Suppressor macrophage (primary cell): ENCODE results near the gene OR6F1.
"Not testable (repeated sequence)": the region's sequence is repeated elsewhere in the genome, so short reads cannot be mapped to it uniquely, and the experiment has no call there.

Experiments used
- DNase-seq, 4 experiments: peaks; one replicate each; pipeline ENCODE4 v3.0.0-alpha.2; 2020 to 2022
- total RNA-seq, 17 experiments: gene quantifications; one replicate each; lab custom pipeline; 2026; ENCODE audit warnings: mixed read lengths in 6 of 17, inconsistent platforms in 3 of 17; lab: John Stamatoyannopoulos, UW

Gene OR6F1
- total RNA-seq, result 0 to 0.33 (median 0) reads per million in 17 experiments

DNA sequence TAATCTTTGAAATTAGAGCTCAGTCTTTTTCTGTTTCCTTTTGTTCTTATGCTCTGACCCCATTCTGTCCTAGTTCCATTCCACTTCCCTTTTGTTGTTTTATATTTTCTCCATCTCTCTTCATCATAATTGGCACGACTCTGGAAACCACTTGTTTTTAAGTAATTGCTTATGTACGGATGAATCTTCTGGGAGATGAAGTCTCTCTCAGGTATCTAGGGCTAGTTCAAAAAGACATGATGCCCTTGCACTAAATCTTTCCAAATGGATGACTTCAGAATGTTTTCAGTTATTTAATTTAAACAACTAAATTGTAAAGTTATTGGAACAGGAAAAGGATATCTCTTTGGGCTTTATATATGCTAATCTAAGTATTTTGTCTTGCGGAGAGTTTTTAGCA lies at the start of gene OR6F1:
OR6F1 (minus strand) TSS at position 101 of the 400 bp plus-strand sequence. CDS start 3,891 bp downstream, outside the sequence.
- no peak for DNase-seq

DNA sequence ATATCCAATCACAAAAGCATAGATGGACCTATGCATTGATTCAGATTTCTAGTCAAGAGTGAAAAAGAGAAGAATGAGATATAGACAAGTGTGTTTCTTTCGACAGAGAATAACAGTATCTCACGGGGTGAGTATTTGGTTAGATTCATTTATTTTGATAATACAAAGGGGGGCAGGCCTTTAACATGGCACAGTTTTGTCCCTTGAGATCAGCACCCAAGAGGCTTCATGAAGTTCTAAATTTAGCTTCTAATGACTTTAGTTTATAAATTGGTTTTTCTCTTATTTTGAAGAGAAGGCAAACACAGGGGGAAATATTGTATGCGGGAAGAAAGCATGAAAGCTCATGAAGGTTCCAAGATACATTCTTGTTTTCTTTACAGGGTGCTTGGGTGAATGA lies 44.0 kb upstream of the OR6F1 start, which contains the start of gene OR1C1:
OR1C1 (minus strand) TSS at position 101 of the 400 bp plus-strand sequence. CDS start 2,150 bp downstream, outside the sequence.
- DNase-seq, result no peak

DNA sequence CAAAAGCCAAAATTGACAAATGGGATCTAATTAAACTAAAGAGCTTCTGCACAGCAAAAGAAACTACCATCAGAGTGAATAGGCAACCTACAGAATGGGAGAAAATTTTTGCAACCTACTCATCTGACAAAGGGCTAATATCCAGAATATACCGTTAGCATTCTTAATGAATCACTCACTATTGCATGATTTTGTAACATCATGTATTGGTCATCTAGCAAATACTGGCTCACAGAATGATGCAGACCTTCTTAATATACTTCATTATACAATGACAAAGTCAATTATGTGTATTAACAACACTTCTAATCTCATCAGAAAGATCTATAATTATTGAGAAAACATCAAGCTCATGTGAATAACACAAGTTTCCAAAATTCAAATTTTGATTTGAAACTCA lies 37.9 kb upstream of the OR6F1 start:
- DNase-seq, result not testable (repeated sequence)

DNA sequence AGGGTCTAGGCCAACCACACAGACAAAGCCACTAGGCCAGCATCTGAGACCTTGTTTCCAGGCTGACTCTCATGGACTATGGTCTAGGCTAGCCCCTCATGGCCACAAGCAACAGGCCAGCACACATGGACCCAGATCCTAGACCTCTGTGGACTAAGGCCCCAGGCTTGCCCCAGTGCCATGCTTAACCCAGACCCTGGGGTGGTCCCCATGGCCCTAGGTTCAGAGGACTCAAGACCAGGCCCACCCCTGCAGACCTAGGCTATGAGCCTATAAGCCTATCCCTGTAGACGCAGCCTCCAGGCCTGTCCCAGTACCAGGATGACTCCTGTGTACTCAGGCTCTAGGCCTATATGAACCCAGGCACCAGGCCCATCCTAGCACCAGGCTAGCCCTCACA lies 33.4 kb upstream of the OR6F1 start:
- DNase-seq, result no peak

DNA sequence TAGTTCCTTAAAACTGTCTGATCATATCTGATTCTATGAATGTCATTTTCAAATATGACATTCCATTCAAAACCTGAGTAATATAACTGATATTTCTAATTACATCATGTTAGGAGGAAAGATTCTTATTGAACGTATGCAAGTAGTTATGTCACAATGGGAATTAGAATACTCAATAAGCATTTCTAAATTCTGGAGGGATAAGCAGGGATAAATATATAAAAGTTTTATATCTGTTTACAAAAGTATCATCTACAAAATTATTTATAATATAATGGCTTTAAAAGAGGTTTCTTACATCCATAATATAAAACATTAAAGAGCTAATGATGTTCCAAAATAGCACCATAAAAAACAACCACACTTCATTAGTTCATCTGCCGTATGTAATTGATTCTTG lies 31.6 kb upstream of the OR6F1 start, which contains the start of gene OR14A2:
OR14A2 (minus strand) TSS at position 101 of the 400 bp plus-strand sequence.
- DNase-seq, result no peak

DNA sequence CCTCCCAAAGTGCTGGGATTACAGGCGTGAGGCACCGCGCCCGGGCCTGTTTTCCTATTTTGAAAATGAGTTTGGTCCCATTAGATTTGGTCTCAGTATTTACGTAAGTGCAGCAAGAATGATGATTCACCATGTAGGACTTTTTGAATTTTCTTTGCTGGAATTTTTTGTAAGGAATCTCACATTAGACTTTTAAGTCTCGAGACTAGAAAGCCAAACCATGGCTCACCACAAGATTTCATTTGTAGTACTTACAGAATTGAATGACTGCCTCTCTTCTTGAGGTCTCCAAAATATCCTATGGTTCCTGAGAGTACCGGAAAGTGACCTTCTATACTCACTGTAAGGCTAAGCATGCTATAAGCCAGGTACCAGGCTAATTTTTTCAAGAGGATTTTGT lies 31.2 kb upstream of the OR6F1 start:
- DNase-seq, result no peak

DNA sequence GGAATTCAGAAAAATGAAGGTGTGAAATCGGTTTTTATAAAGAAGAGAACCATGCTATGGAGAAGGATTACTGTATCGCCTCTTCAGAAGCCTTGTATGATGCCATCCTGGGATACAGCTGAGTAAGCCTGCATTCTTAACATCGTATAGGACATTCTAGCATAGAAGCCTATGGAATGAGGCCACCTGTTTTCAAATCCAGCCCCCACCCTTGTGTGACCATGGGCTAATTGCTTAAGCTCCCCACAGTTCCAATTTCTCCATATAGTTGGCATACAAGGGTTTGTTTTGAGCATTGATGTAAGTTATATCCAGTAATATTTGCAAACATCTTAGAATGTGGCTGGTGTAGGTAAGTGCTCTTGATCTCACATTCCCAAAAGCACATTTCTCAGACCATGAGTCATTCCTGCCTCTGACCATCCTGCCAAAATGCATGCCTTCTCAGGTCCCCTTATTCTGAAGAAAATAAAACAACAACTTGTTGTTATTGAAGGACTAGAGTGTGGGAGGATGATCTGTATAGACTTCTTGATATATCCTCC lies 30.0 kb upstream of the OR6F1 start:
- no peak for DNase-seq

DNA sequence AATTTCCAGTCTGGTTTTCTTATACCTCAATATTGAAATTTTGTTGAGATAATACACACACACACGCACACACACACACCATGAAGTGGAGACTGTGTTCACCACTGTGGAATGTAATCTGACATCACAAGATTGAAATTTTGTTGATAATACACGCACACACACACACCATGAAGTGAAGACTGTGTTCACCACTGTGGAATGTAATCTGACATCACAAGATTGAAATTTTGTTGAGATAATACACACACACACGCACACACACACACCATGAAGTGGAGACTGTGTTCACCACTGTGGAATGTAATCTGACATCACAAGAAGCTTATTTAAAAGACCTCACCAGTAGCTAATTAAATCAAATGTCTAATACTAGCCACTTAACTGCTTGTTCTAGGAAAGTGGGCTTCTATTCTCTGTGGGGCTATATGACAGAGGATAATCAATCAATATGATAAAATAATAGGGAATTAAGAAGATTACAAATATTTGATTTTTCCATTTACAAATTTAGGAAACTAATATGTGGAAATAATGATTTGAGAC lies 25.8 kb upstream of the OR6F1 start:
- not testable (repeated sequence) for DNase-seq

DNA sequence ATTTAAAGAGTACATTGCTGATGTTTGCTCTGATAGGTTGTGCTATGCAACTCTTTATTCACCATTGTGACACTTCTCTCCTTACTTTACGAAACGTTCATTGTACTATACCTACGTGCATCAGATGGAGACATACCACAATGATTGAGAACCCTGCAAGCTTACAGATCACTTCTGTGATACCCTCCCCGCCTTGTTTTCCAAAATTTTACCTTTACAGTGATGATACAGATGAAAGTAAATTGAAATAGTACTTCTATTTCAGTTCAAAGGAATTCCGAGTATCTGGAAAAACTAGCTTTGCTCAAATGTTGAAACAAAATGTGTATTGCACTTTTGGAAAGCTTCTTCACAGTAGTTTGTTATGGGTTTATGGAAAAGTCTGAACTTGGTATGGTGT lies 25.3 kb upstream of the OR6F1 start:
- no peak for DNase-seq

DNA sequence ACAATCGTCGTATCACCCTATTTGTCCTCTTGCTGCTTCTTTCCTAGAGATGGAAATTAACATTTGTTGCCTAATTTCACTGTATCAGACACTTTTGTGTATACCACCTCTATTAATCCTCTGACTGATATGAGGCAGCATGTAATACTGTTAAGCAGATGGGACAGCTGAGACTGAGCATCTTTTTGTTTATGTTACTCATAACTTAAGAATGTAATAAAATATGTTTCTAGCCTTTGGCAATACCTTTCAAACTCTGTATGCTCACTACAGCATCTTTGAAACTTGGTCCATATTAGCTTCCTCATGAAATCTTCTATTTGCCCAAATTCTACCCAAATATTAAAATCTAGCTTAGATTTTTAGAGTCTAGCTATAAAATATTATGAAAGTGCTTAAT lies 24.3 kb upstream of the OR6F1 start:
- no peak for DNase-seq

DNA sequence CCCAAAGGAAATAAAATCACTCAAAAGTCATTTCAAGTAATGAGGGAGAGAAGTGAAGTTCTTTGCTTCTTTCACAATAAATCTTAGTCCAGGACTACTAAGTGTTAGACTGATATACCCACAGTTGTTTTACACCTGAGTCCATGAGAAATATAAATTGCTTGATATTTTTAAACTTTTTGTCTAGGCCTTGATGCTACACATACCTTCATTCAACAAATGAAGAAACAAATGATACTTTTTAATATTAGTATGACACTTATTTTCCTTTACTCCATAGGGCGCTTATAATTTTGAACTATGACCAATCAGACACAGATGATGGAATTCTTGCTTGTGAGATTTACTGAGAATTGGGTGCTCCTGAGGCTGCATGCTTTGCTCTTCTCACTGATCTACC lies 21.9 kb upstream of the OR6F1 start, which contains the start of gene OR14K1:
OR14K1 (plus strand) TSS at position 301 of the 400 bp plus-strand sequence; CDS start at position 301, 0 bp downstream.
- DNase-seq, result no peak

DNA sequence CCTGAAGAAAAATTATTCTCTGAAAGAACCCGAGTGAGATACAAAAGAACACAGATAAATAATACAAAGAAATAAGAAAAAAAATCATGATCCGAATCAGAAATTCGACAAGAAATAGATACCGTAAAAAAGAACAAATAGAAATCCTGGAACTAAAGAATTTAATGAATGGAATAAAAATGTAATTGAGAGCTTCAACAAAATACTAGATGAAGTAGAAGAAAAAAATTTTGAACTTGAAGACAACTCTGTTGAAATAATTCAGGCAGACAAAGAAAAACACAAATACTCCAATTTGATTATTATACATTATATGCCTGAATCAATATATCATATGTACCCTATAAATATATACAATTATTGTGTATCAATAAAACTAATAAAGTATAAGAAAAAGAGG lies 4.8 kb upstream of the OR6F1 start:
- no peak for DNase-seq

DNA sequence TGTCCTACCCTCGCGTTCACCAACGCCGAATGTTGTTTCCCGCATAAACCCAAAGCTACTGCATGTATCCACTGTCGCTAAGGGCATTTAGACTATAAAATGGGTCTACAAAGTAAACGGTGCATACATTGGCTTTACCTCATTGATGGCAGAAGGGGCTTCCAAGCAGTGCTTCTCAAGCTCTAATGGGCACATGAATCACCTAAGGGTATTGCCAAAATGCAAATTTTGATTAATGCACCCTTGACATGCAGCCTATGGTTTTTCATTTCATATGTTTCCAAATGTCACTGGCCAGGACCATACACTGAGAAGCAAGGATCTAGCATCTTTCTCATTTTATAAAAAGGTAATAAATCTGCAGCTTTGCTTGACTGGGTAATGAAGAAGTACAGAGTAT lies 2.7 kb downstream of the OR6F1 start:
- no peak for DNase-seq

DNA sequence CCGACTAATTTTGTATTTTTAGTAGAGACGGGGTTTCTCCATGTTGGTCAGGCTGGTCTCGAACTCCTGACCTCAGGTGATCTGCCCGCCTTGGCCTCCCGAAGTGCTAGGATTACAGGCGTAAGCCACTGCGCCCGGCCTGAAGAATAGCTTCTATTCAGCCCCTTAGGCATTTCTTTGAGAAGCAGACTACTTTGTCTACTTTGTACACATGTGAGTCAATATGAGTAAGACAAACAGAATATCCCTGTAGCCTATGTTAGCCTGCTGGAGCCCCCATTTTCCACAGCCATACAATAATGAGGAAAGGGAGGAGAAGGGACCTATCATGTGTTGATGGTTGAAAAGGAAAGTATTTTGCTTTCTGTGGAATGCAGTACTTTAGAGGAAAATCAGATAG lies 5.8 kb downstream of the OR6F1 start:
- DNase-seq, result not testable (repeated sequence)

DNA sequence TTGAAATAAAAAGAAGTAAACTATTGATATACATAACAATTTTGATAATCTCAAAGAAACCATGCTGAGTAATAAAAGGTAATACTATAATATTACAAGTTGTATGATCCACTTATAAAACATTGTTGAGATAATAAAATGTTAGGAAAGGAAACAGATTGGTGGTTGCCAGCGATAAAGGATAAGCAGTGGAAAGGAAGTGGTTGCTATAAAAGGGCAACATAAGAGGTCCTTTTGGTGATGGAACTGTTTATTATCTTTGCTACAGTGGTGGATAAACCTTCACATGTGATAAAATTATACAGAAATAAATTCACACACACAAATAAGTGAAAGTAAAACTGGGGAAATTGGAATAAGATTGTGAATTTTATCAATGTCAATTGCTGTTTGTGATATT lies 15.1 kb downstream of the OR6F1 start:
- no peak for DNase-seq

DNA sequence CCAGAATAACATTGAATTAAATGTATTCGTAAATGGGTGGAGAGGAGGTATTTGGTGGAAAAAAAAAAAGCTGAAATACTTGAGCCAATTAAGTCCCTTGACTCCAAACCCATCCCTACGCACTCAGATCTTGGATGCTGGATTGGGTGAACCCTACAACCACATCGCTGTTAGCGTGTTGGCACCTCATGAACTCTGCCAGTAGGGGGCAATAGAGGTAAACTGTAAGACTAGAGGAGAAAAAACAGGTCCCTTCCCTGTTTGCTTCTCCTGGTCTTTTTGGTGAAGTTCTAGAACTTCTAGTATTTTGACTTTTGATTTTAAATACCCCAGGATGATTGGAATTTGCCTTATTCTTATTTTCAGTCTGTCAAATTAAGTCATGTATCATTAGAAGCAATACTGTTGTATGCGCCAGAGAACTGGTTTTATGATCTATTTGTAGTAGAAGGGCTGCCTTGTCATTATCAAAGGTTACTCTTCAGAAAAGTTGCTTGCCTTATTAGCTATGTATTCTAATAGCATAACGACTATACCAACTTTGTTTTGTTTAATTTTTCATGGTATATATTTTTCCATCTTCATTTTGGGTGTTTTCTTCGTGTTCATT lies 35.1 kb downstream of the OR6F1 start:
- peak; percentile 70 to 90 (median 80) for DNase-seq

DNA sequence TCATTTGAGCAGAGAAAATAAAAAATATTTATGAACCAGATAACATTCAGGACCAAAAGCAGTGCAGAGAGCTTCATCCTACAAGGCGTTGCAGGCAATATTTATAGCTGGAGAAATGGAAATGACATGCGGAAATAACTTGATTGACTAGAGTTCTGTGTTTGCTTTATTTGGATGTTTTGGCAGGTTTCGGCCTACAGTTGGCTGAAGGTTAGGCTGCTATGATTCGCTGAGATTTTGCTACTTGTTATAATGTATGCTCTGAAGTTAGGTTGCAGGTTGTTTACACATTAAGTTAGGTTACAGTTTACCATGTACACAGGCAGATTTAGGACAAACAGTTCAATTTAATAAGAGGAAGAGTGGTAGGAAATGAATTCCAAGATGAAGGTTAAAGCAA lies 36.3 kb downstream of the OR6F1 start:
- DNase-seq, result no peak

DNA sequence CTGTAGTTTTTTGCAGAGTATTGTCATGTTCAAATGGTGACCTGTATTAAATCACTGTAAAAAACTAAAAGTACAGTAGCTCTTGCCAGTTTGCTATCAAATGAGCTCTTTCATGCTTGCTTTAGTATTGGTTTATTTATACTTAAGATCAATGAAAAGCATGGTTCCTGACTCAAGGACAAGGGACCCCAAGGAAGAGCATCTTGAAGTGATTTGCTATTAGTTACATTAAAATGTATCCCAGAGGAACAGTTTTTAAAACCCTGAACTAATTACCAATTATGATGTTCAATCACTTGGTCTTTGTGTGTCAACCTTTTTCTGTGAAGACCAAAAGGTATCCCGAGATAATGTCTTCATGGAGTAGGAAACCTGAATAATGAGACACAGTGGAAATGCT lies 36.8 kb downstream of the OR6F1 start, which contains the start of gene OR13G1:
OR13G1 (minus strand) TSS at position 101 of the 400 bp plus-strand sequence. CDS start 6,698 bp downstream, outside the sequence.
- no peak for DNase-seq

DNA sequence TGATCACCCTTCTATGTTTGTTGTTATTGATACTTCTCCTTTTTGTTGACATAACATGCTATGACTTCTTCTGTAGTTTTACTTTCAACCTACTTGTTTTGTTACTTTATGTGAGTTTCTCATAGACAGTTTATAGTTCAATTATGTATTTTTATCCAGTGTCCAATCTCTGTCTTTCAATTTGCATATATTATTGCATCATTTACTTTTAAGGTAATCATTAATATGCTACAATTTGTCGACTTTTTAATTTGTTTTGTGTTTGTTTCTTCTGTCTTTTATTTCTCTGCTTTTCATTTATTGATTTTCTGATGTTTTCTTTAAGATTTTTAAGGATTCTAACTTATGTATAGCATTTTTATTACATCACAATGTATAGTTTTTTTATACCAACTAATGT lies 47.2 kb downstream of the OR6F1 start:
- DNase-seq, result no peak
